Measurements from ENCODE around the gene NDN. TPM values are rescaled to one million over a fixed set of nuclear protein-coding genes. Genes with fewer than 3 reads are reported as not detected.

NDN gene
- total RNA-seq, 1 experiment from 2014 or later: 39.3 TPM

DNA sequence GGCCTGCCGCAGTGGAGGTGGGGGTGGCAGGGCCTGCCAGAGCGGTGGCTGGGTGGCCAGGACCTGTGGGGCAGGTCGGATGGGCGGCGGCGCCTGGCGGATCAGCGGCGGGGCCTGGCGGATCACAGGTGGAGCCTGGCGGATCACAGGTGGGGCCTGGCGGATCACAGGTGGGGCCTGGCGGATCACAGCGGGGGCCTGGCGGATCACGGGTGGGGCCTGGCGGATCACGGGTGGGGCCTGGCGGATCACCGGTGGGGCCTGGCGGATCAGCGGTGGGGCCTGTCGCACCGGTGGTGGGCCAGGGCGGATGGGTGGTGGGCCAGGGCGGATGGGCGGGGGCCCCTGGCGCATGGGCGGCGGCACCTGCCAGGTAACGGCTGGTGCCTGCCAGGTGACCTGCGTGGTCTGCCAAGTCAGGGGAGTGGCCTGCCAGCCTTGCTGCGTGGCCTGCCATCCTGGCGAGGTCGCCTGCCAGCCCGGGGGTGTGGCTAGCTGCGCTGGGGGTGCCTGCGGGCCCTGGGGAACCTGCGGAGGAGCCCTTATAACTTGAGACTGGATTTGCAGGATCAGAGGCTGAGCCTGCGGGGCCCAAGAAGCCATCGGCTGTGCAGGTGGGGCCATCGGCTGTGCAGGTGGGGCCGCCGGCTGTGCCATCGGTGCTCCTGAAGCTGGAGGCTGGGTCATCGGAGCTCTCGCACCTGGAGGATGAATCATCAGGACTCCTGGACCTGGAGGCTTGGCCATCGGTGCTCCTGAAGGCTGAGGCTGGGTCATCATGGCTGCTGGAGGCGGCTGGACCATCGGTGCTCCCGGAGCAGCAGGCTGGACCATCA lies 40.7 kb downstream of the NDN start:
- in situ Hi-C loops (cut with HindIII; ENCODE audit: low pct_unique_long_range_greater_than_20kb, low sequenced_read_pairs): no loop called here

DNA sequence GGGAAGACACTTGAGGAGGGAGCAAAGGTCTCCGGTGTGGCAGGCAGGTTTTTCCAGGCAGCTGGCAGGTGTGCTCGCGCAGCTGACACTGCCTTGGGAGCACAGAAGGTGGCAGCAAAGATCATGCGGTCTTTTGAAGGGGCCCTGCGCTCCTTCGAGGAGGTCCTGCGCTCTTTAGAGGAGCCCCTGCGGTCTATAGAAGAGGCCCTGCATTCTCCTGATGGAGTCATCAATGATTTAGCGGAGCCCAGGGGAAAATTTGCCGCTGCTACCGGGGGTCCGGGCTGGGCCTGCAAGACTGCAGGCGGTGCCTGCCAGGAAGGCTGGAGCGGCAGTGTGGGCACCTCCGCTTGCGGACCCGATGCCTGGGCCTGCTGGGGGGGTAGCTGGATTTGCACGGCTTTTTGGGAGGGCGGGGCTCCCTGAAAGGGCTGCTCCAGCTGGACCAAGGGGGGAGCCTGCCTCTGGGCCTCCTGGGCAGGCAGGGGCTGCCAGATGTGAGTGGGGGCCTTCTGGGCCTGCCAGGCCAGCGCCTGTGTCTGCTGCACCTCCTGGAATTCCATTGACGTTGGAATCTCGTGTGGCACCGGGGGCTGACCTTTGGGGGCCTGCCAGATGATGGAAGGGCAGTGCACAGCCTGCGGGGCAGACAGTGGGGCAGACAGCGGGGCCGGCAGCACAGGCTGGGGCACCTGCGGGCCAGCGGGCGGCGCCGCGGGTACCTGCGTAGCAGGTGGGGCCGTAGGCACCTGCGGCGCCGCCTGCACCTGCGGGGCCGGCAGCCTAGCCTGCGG lies 41.5 kb downstream of the NDN start:
- DNase-seq (ENCODE audit: low read depth, low spot score): no peak
- in situ Hi-C loops (cut with HindIII; ENCODE audit: low pct_unique_long_range_greater_than_20kb, low sequenced_read_pairs): no loop called here

More for the DNA sequence above, 40.7 kb downstream of the NDN start:
- DNase-seq (ENCODE audit: low read depth, low spot score): no peak

DNA sequence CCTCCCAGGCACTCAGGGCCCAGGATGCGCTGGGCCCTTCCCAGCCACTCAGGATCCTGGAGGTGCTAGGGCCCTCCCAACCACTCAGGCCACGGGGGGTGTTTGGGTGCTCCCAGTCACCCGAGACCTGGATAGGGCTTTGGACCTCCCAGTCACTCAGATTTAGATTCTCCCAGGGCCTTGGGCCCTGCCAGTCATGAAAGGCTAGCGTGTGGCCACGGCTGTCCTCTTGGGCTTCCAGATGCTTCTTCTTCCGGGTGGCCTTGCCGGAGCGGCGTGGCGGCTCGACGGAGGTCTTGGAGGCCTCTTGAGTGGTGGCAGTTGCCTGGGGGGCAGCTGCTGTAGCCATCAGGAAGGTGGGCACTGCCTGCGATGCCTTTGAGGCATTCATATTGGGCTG lies 42.3 kb downstream of the NDN start:
- no peak for DNase-seq (ENCODE audit: low read depth, low spot score)
- in situ Hi-C loops (cut with HindIII; ENCODE audit: low pct_unique_long_range_greater_than_20kb, low sequenced_read_pairs): no loop called here

GRCh38 chr15:23642413-23643044 lies 44.6 kb downstream of the NDN start:
- peak; percentile 83 for DNase-seq (ENCODE audit: low read depth, low spot score)
- in situ Hi-C loops (cut with HindIII; ENCODE audit: low pct_unique_long_range_greater_than_20kb, low sequenced_read_pairs): no loop called here

Other genes starting within 250 kb of the NDN start
- gene GOLGA6L2, start 240.1 kb downstream of the NDN start, total RNA-seq (2014; rRNA removed; shearing (Covaris generic)): not detected in 2 replicates
- not detected in 2 replicates for gene MKRN3, start 121.6 kb downstream of the NDN start, total RNA-seq (2014; rRNA removed; shearing (Covaris generic))
- gene MAGEL2, start 39.4 kb downstream of the NDN start, total RNA-seq (2014; rRNA removed; shearing (Covaris generic)): 0.88 and 0.95 TPM in 2 replicates